A673 (cell line): Measurements from ENCODE around the gene TMOD1.

Experiments
- EZH2 ChIP-seq: fragments of 200-600 bp; sonication (generic); IDR thresholded peaks from 2 replicates; pipeline ENCODE4 v1.6.1; 2017; ENCODE audit warnings: borderline replicate concordance, low read depth, mild to moderate bottlenecking, mixed read lengths, antibody characterized with exemption, low read length; ENCODE audit not compliant: poor library complexity, severe bottlenecking
- TF ChIP-seq, protein P1 (sequence below): fragments of 300-800, 200-600 bp; sonication (generic); conservative IDR thresholded peaks from 2 replicates; pipeline ENCODE4 v1.5.1; 2017; ENCODE audit warnings: low read depth, mild to moderate bottlenecking, antibody characterized with exemption, low read length, moderate library complexity, mixed read lengths

DNA sequence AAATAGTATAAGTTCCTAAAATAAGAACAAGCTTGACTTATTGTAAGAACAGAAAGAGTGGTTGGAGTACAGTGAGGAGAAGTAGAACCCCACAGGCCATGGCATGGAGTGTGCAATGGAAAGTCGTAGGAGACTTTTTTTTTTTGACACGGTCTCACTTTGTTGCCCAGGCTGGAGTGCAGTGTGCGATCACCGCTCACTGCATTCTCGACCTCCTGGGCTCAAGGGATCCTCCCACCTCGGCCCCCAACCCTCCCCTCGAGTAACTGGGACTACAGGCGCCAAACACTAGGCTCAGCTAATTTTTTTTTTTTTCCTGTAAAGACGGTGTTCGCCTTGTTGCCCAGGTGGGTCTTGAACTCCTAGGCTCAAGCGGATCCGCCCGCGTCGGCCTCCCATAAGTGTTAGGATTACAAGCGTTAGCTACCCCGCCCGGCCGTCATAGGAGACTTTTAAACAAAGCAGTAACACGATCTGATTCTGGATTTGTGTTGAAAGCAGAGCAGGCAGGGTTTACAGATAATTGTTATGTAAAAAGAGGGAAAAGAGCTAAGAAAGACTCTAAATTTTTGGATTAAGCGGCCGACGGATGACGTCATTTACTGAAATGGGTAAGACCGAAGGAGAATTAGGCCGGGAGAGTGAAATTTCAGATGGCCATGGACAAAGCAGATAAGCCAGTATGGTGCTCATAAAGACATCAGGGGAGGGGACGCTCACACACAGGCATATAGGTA lies 130.9 kb downstream of the TMOD1 start:
- TF ChIP-seq, protein P1, sequence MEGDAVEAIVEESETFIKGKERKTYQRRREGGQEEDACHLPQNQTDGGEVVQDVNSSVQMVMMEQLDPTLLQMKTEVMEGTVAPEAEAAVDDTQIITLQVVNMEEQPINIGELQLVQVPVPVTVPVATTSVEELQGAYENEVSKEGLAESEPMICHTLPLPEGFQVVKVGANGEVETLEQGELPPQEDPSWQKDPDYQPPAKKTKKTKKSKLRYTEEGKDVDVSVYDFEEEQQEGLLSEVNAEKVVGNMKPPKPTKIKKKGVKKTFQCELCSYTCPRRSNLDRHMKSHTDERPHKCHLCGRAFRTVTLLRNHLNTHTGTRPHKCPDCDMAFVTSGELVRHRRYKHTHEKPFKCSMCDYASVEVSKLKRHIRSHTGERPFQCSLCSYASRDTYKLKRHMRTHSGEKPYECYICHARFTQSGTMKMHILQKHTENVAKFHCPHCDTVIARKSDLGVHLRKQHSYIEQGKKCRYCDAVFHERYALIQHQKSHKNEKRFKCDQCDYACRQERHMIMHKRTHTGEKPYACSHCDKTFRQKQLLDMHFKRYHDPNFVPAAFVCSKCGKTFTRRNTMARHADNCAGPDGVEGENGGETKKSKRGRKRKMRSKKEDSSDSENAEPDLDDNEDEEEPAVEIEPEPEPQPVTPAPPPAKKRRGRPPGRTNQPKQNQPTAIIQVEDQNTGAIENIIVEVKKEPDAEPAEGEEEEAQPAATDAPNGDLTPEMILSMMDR, result no peak
- TF ChIP-seq EZH2, result no peak
